ENCODE data around the gene THUMPD1.

THUMPD1 gene

GRCh38 chr16:20689668-20690067, 52.0 kb downstream of the THUMPD1 start:
- no peak for DNase-seq

GRCh38 chr16:20683812-20684211, 57.8 kb downstream of the THUMPD1 start:
- no peak for DNase-seq
